ENCODE results near the gene PTDSS2. TPM values are rescaled to one million over a fixed set of nuclear protein-coding genes. Genes with fewer than 3 reads are reported as not detected.
"Not testable (repeated sequence)": the region's sequence is repeated elsewhere in the genome, so short reads cannot be mapped to it uniquely, and the experiment has no call there.

PTDSS2 gene
- total RNA-seq, 2 donors from 2014 or later, result 55.2 to 56.1 TPM

- H3K9ac ChIP-seq (ENCODE audit: extremely low read depth, low read length, poor library complexity, severe bottlenecking), result no peak overlapping the region
- no peaks in the 10 kb centered on the region for H3K9me3 Mint-ChIP-seq
- 91% methylated on average over 8 to 12 of the region's 12 CpGs for WGBS, 2 experiments (ENCODE audit: insufficient coverage in 1 of 2, insufficient read length in 1 of 2)
Measured at GRCh38 chr11:468036-468435, 18.0 kb downstream of the PTDSS2 start.

GRCh38 chr11:468493-468892 is 18.4 kb downstream of the PTDSS2 start:
- H3K4me1 Mint-ChIP-seq, result peaks cover 13% of the 10 kb centered on the region
- H3K27me3 Mint-ChIP-seq (ENCODE audit: insufficient read depth), result no peaks in the 10 kb centered on the region
- H3K9me3 ChIP-seq (ENCODE audit: control insufficient read depth, low read length), result no peaks in the 10 kb centered on the region
- H3K27ac Mint-ChIP-seq, result peak overlapping the region; percentile 53
- no peaks in the 10 kb centered on the region for H3K4me1 ChIP-seq (ENCODE audit: control insufficient read depth, insufficient read depth, low read length)
- peak overlapping the region; percentile 24 for H3K27ac ChIP-seq (ENCODE audit: low read depth, low read length)
- 87 to 94% methylated on average over 4 to 6 of the region's 6 CpGs for WGBS, 2 experiments (ENCODE audit: insufficient coverage in 1 of 2, insufficient read length in 1 of 2)
- no peak overlapping the region for H3K4me3 Mint-ChIP-seq
- no peaks in the 10 kb centered on the region for H3K9me3 Mint-ChIP-seq
- no peak overlapping the region for H3K9ac ChIP-seq (ENCODE audit: extremely low read depth, low read length, poor library complexity, severe bottlenecking)
- H3K36me3 Mint-ChIP-seq (ENCODE audit: low read depth), result peaks cover 19% of the 10 kb centered on the region
- TF ChIP-seq CTCF (conservative IDR thresholded peaks at IDR 0.05), result no peak
- H3K27me3 ChIP-seq (ENCODE audit: control insufficient read depth, insufficient read depth, low read length, poor library complexity, severe bottlenecking), result no peaks in the 10 kb centered on the region
- no peak overlapping the region for H3K4me3 ChIP-seq (ENCODE audit: low read length)
- peaks cover 14% of the 10 kb centered on the region for H3K36me3 ChIP-seq (ENCODE audit: control insufficient read depth, insufficient read depth, low read length)
- no peak for DNase-seq

More at GRCh38 chr11:468036-468435, 18.0 kb downstream of the PTDSS2 start:
- Histone ChIP-seq H3K4me1 (ENCODE audit: control insufficient read depth, insufficient read depth, low read length) (no peaks in the 10 kb centered on the region), H3K9me3 (ENCODE audit: control insufficient read depth, low read length) (no peaks in the 10 kb centered on the region), H3K4me3 (ENCODE audit: low read length) (no peak overlapping the region), H3K27me3 (ENCODE audit: control insufficient read depth, insufficient read depth, low read length, poor library complexity, severe bottlenecking) (no peaks in the 10 kb centered on the region), H3K36me3 (ENCODE audit: control insufficient read depth, insufficient read depth, low read length) (peaks cover 14% of the 10 kb centered on the region), H3K27ac (ENCODE audit: low read depth, low read length) (no peak overlapping the region)
- Mint-ChIP-seq H3K36me3 (ENCODE audit: low read depth) (peaks cover 19% of the 10 kb centered on the region), H3K4me3 (no peak overlapping the region), H3K4me1 (peaks cover 13% of the 10 kb centered on the region), H3K27me3 (ENCODE audit: insufficient read depth) (no peaks in the 10 kb centered on the region), H3K27ac (peak overlapping the region; percentile 53)
- no peak for DNase-seq
- TF ChIP-seq CTCF (conservative IDR thresholded peaks at IDR 0.05), result no peak

- H3K9me3 ChIP-seq (ENCODE audit: control insufficient read depth, low read length); H3K4me1 ChIP-seq (ENCODE audit: control insufficient read depth, insufficient read depth, low read length); DNase-seq; H3K27me3 Mint-ChIP-seq (ENCODE audit: insufficient read depth); H3K27me3 ChIP-seq (ENCODE audit: control insufficient read depth, insufficient read depth, low read length, poor library complexity, severe bottlenecking); H3K27ac ChIP-seq (ENCODE audit: low read depth, low read length); H3K9me3 Mint-ChIP-seq; H3K4me3 ChIP-seq (ENCODE audit: low read length); H3K9ac ChIP-seq (ENCODE audit: extremely low read depth, low read length, poor library complexity, severe bottlenecking); H3K4me3 Mint-ChIP-seq: not testable (repeated sequence)
- 85 to 88% methylated on average over 8 to 17 of the region's 19 CpGs for WGBS, 2 experiments (ENCODE audit: insufficient coverage in 1 of 2, insufficient read length in 1 of 2)
- Mint-ChIP-seq H3K36me3 (ENCODE audit: low read depth) (peaks cover 19% of the 10 kb centered on the region), H3K27ac (peak overlapping the region; percentile 73), H3K4me1 (peaks cover 13% of the 10 kb centered on the region)
- H3K36me3 ChIP-seq (ENCODE audit: control insufficient read depth, insufficient read depth, low read length), result peaks cover 12% of the 10 kb centered on the region
Measured at GRCh38 chr11:469026-469683, 19.1 kb downstream of the PTDSS2 start.

All from endodermal cell (in vitro differentiated cells).